ENCODE data around the gene SULT1E1. TPM values are rescaled to one million over a fixed set of nuclear protein-coding genes. Genes with fewer than 3 reads are reported as not detected.

SULT1E1 gene
- total RNA-seq, 1 donor: under 0.01 TPM

DNA sequence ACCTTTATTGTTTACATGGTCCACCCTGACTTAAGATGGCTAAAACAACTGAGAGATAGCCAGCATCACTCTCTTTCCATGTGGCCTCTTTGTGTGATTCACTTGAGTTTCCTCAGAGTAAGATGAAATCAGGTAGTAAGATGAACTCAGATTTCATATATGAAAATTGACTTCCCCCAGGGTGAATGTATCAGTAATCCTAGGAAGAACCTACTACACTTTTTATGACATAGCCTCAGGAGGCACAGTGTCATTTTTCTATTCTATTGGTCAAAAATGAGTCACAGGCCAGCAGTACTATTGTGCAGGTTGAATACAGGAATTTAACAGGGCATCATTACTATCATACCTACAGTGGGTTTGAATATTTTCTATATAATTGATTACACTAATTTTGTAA is 14.6 kb upstream of the SULT1E1 start:
- H3K4me3 ChIP-seq (ENCODE audit: low read depth, low read length): no peak overlapping the region
- no peak for DNase-seq (ENCODE audit: low read depth)
- TF ChIP-seq CTCF (IDR thresholded peaks at IDR 0.05; ENCODE audit: insufficient read depth, low read depth, low read length): no peak

GRCh38 chr4:69861756-69862155 is 1.8 kb upstream of the SULT1E1 start:
- no peak overlapping the region for H3K4me3 ChIP-seq (ENCODE audit: low read depth, low read length)
- no peak for DNase-seq (ENCODE audit: low read depth)
- TF ChIP-seq CTCF (IDR thresholded peaks at IDR 0.05; ENCODE audit: insufficient read depth, low read depth, low read length): no peak

GRCh38 chr4:69860521-69861298 is 765 bp upstream of the SULT1E1 start:
- H3K4me3 ChIP-seq (ENCODE audit: low read depth, low read length): no peak overlapping the region
- no peak for TF ChIP-seq CTCF (IDR thresholded peaks at IDR 0.05; ENCODE audit: insufficient read depth, low read depth, low read length)
- no peak for DNase-seq (ENCODE audit: low read depth)

DNA sequence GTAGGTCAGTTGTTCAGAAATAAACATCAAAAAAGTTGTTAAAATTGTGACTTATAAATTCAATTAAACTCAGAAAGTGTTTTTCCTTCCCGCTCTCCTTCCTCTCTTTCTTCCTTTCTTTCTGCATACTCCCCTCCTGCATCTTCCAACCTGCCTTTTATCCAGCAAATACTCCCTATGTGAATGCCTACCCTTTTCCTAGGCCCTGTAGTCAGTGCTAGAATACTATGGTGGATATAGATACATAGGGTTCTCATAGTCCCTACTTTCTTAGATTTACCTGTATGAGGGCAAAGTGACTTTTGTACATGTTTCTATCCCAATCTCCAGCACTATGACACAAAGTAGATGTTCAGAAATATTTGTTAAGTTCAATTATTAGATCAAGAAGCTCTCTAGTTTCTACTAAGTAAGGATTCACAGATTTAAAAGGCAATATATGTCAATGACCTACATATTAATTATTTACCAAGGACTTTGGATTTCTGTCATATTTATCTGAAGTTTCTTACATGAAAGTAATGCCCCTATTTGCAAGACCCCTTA is 732 bp downstream of the SULT1E1 start:
- DNase-seq (ENCODE audit: low read depth): no peak
- no peak for TF ChIP-seq CTCF (IDR thresholded peaks at IDR 0.05; ENCODE audit: insufficient read depth, low read depth, low read length)
- no peak overlapping the region for H3K4me3 ChIP-seq (ENCODE audit: low read depth, low read length)

GRCh38 chr4:69858690-69859089 is 1.3 kb downstream of the SULT1E1 start:
- H3K4me3 ChIP-seq (ENCODE audit: low read depth, low read length): no peak overlapping the region
- TF ChIP-seq CTCF (IDR thresholded peaks at IDR 0.05; ENCODE audit: insufficient read depth, low read depth, low read length): no peak
- no peak for DNase-seq (ENCODE audit: low read depth)

- H3K4me3 ChIP-seq (ENCODE audit: low read depth, low read length): no peak overlapping the region
- TF ChIP-seq CTCF (IDR thresholded peaks at IDR 0.05; ENCODE audit: insufficient read depth, low read depth, low read length): no peak
- DNase-seq (ENCODE audit: low read depth): no peak
These were observed 4.1 kb downstream of the SULT1E1 start for GRCh38 chr4:69855822-69856221.

Measured in fibroblast of villous mesenchyme (primary cell).